ENCODE results near the gene SMIM3. TPM values are rescaled to one million over a fixed set of nuclear protein-coding genes. Genes with fewer than 3 reads are reported as not detected.

Gene SMIM3
- total RNA-seq, 4 donors from 2014 or later, result 14.2 to 17.9 (median 15.4) TPM

DNA sequence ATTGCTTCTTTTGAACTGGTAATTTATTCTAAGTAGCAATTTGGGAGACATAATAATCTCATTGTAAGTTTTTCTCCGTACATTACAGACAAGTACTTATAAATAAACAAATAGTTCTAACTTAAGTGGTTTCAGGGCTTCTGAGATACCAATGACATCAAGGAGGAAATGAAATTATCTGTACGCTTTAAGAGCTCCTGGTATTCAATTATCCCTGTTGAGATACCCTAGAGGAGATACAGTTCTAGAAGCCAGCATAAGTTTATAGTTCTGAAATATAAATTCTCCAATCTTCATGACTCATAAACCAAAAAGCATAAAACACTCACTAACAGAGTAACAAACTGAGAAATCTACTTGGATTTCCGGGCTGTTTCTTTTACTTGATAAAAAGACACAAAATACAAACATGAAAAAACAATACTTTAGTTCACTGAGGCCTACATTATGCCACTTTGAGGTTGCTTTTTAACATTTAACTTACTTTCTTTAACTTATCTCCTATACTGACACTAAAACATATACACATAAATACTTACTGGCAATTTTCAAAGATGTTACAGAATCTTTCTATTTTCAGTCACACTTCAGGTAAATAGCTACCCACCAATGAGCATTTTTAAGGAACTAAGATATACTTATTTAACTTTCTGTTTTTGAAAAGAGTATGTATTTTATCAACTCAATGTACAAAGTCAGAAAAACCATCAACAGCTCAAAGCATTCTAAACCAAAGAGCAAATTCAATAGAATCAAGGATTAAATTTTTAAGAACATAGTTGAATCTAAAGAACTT lies 27.3 kb upstream of the SMIM3 start:
- DNase-seq, result no peak
- Histone ChIP-seq H3K9me3 (no peaks in the 10 kb centered on the region), H3K4me3 (no peak overlapping the region), H3K36me3 (peaks cover 0 to 50% of the 10 kb centered on the region in 2 donors), H3K27me3 (no peaks in the 10 kb centered on the region), H3K27ac (no peak overlapping the region), H3K4me1 (peaks cover 3 to 13% of the 10 kb centered on the region in 2 donors)
- TF ChIP-seq POLR2A (IDR thresholded peaks at IDR 0.05), result no peak
- TF ChIP-seq, protein P1, sequence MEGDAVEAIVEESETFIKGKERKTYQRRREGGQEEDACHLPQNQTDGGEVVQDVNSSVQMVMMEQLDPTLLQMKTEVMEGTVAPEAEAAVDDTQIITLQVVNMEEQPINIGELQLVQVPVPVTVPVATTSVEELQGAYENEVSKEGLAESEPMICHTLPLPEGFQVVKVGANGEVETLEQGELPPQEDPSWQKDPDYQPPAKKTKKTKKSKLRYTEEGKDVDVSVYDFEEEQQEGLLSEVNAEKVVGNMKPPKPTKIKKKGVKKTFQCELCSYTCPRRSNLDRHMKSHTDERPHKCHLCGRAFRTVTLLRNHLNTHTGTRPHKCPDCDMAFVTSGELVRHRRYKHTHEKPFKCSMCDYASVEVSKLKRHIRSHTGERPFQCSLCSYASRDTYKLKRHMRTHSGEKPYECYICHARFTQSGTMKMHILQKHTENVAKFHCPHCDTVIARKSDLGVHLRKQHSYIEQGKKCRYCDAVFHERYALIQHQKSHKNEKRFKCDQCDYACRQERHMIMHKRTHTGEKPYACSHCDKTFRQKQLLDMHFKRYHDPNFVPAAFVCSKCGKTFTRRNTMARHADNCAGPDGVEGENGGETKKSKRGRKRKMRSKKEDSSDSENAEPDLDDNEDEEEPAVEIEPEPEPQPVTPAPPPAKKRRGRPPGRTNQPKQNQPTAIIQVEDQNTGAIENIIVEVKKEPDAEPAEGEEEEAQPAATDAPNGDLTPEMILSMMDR (IDR thresholded peaks at IDR 0.05 in 4 of 5, conservative IDR thresholded peaks at IDR 0.05 in 1 of 5), result no peak
- ATAC-seq, result no peak
- intact Hi-C loops (cut with DNase I; ENCODE audit: low total_unique reads), result no loop called here
- in situ Hi-C loops (cut with MboI; ENCODE audit: low sequenced_read_pairs in 4 of 4), result no loop called here

DNA sequence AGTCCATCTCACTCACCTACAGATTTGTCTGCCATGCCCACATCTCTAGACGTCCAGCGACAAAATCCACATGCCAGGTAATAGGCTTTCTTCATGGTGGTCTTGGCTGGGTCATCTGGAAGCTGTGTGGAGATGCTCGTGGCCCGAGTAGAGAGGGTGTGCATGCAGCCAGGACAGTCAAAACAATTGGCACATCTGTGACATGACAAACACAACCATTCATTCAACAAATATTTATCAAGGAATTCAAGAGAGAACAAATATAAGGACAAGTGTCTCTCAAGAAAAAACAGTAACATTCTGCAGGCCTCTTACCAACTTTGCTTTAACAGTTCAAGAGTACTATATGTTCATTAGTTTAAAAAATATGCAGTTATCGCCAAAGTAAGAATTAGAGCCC lies 25.1 kb upstream of the SMIM3 start:
- intact Hi-C loops (cut with DNase I; ENCODE audit: low total_unique reads), result no loop called here

DNA sequence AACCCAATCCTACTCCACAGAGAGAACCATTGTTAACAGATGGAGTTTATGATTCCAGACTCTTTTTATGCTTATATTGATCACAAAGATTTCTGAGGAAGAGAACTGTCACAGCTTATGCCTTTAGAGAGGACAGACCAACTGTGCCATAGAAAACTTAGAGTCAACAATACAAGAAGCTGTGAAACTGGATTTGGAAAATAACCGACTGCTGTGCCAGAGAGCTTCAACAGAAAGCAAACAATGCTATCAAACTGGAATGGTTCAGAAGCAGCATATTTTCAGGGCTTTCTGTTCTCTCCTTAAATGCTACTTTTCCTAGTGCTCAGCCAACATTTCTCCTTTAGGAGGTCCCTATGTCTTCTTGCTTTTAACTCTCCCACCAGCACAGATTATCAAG lies 24.7 kb upstream of the SMIM3 start:
- no peak for DNase-seq
- no peak for ATAC-seq
- intact Hi-C loops (cut with DNase I; ENCODE audit: low total_unique reads) (no loop called here), in situ Hi-C loops (cut with MboI; ENCODE audit: low sequenced_read_pairs in 4 of 4) (no loop called here)
- Histone ChIP-seq H3K4me3 (no peak overlapping the region), H3K27me3 (no peaks in the 10 kb centered on the region), H3K27ac (no peak overlapping the region), H3K36me3 (peaks cover 0 to 50% of the 10 kb centered on the region in 2 donors), H3K4me1 (peaks cover 16 to 28% of the 10 kb centered on the region in 2 donors), H3K9me3 (no peaks in the 10 kb centered on the region)
- TF ChIP-seq POLR2A (IDR thresholded peaks at IDR 0.05), result no peak
- TF ChIP-seq, protein P1 (IDR thresholded peaks at IDR 0.05 in 4 of 5, conservative IDR thresholded peaks at IDR 0.05 in 1 of 5), result no peak

More for the DNA sequence above, 25.1 kb upstream of the SMIM3 start:
- H3K9me3 ChIP-seq, result no peaks in the 10 kb centered on the region
- in situ Hi-C loops (cut with MboI; ENCODE audit: low sequenced_read_pairs in 4 of 4), result no loop called here
- H3K36me3 ChIP-seq, result peaks cover 0 to 50% of the 10 kb centered on the region in 2 donors
- H3K27me3 ChIP-seq, result no peaks in the 10 kb centered on the region
- H3K27ac ChIP-seq, result no peak overlapping the region
- TF ChIP-seq, protein P1 (IDR thresholded peaks at IDR 0.05 in 4 of 5, conservative IDR thresholded peaks at IDR 0.05 in 1 of 5), result no peak
- no peak for TF ChIP-seq POLR2A (IDR thresholded peaks at IDR 0.05)
- no peak overlapping the region for H3K4me3 ChIP-seq
- peaks cover 16 to 28% of the 10 kb centered on the region in 2 donors for H3K4me1 ChIP-seq
- DNase-seq (no peak), ATAC-seq (no peak)

DNA sequence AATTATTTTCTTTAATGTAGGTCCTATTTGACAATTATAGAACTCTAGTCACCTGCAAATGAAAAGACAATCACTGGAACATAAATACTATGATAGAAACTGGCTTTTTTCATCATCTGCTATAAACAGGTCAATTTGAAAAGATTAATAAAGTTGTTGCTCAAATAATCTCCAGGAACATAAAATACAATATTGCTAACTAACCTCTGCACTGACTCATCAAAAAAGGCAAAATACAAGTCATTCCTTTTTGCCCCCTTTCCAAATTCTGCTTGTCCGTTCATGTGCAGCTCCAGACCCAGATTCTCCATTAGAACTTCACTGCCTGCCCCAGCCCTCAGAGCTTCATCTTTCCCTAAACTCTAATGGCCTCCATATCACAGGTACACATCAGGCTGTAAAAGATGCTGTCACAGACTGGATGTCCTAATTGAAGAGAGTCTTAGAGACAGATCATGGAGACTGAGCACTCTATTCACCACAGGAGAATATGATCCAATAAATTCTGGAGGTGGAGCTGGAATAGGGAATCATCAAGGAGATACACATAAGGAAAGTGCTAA lies 21.4 kb upstream of the SMIM3 start:
- TF ChIP-seq POLR2A (IDR thresholded peaks at IDR 0.05), result no peak
- in situ Hi-C loops (cut with MboI; ENCODE audit: low sequenced_read_pairs in 4 of 4) (no loop called here), intact Hi-C loops (cut with DNase I; ENCODE audit: low total_unique reads) (loop anchor here (5.0 kb wide), 1 partner anchor 400 kb away; the partner anchor contains the start of gene TCOF1)
- no peaks in the 10 kb centered on the region for H3K27me3 ChIP-seq
- peak overlapping the region; percentile 95 to 97 (median 96) for H3K27ac ChIP-seq
- H3K36me3 ChIP-seq, result peaks cover 0 to 40% of the 10 kb centered on the region in 2 donors
- no peak for DNase-seq
- peaks cover 16 to 28% of the 10 kb centered on the region in 2 donors for H3K4me1 ChIP-seq
- no peaks in the 10 kb centered on the region for H3K9me3 ChIP-seq
- ATAC-seq, result no peak
- peak overlapping the region in 3 of 4 donors; percentile 67 to 75 (median 70) for H3K4me3 ChIP-seq

DNA sequence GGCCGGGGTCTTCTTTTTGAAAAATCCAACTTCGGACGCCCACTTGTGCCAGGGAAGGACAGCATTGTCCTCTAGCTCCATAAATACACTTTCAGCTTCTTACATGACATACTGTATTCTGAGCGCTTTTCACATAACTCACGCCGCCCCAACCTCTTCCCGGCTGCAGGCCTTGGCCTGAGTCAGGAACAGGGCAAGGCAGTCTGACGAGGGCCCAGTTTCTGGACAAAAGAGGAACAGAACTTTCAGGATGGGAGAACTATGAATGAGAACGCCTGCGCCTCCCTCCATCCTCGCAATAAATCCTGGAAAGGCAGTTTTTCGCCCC lies 20.4 kb upstream of the SMIM3 start:
- peaks cover 0 to 30% of the 10 kb centered on the region in 2 donors for H3K36me3 ChIP-seq
- no peaks in the 10 kb centered on the region for H3K9me3 ChIP-seq
- DNase-seq, result no peak
- H3K27ac ChIP-seq, result peak overlapping the region; percentile 95 to 97 (median 96)
- TF ChIP-seq, protein P1 (IDR thresholded peaks at IDR 0.05 in 4 of 5, conservative IDR thresholded peaks at IDR 0.05 in 1 of 5), result no peak
- no peak for TF ChIP-seq POLR2A (IDR thresholded peaks at IDR 0.05)
- H3K27me3 ChIP-seq, result no peaks in the 10 kb centered on the region
- peak; percentile 27 to 31 for ATAC-seq
- peaks cover 16 to 32% of the 10 kb centered on the region in 2 donors for H3K4me1 ChIP-seq
- peak overlapping the region; percentile 67 to 75 (median 71) for H3K4me3 ChIP-seq
- intact Hi-C loops (cut with DNase I; ENCODE audit: low total_unique reads), result loop anchor here (2.0 to 5.0 kb wide), 3 partner anchors 21 to 401 kb away; partner anchors contain the start of genes RBM22, SMIM3 and TCOF1
- in situ Hi-C loops (cut with MboI; ENCODE audit: low sequenced_read_pairs in 4 of 4), result no loop called here
